HepG2 (cell line): Measurements from ENCODE around the gene SFRP4. TPM values are rescaled to one million over a fixed set of nuclear protein-coding genes. Genes with fewer than 3 reads are reported as not detected.

ENCODE experiments used
- BCL3 ChIP-seq: sonication (generic); formaldehyde crosslinking; IDR thresholded peaks from 2 replicates; pipeline ENCODE4 v1.5.1; 2020; ENCODE audit warnings: mild to moderate bottlenecking, missing genetic modification reagents, moderate library complexity
- HDAC6 ChIP-seq: fragments of 200-600 bp; sonication (generic); IDR thresholded peaks from 2 replicates; pipeline ENCODE4 v1.7.0; 2017; ENCODE audit warnings: mild to moderate bottlenecking, antibody characterized with exemption, low read length, low read depth
- HES4 ChIP-seq: sonication (generic); formaldehyde crosslinking; IDR thresholded peaks from 2 replicates; pipeline ENCODE4 v1.9.0; 2021; ENCODE audit warnings: mild to moderate bottlenecking, missing genetic modification reagents, borderline replicate concordance
- KAT7 ChIP-seq: IDR thresholded peaks from 2 replicates; pipeline ENCODE4 v1.6.1; 2018; ENCODE audit warnings: borderline replicate concordance, missing compliant biosample characterization
- MYC ChIP-seq: sonication (generic); formaldehyde crosslinking; IDR thresholded peaks from 2 replicates; pipeline ENCODE4 v1.9.0; 2021; ENCODE audit warnings: missing genetic modification reagents, borderline replicate concordance
- RARG ChIP-seq: sonication (generic); formaldehyde crosslinking; IDR thresholded peaks from 2 replicates; pipeline ENCODE4 v1.4.0; 2020; ENCODE audit warnings: low read depth, mild to moderate bottlenecking, missing genetic modification reagents
- TBX2 ChIP-seq: sonication (generic); formaldehyde crosslinking; IDR thresholded peaks from 2 replicates; pipeline ENCODE4 v1.5.0; 2020; ENCODE audit warnings: missing genetic modification reagents, mild to moderate bottlenecking, borderline replicate concordance
- THRA ChIP-seq: sonication (generic); formaldehyde crosslinking; IDR thresholded peaks from 2 replicates; pipeline ENCODE4 v1.4.0; 2020; ENCODE audit warnings: missing genetic modification reagents, borderline replicate concordance
- YEATS4 ChIP-seq: sonication (generic); formaldehyde crosslinking; IDR thresholded peaks from 2 replicates; pipeline ENCODE4 v1.4.0; 2020; ENCODE audit warnings: missing genetic modification reagents, borderline replicate concordance
- ZFY ChIP-seq: sonication (generic); formaldehyde crosslinking; IDR thresholded peaks from 2 replicates; pipeline ENCODE4 v1.4.0; 2020; ENCODE audit warnings: missing genetic modification reagents
- ZNF124 ChIP-seq: sonication (generic); formaldehyde crosslinking; IDR thresholded peaks from 2 replicates; pipeline ENCODE4 v1.4.0; 2020; ENCODE audit warnings: missing genetic modification reagents
- ZNF138 ChIP-seq: sonication (generic); formaldehyde crosslinking; IDR thresholded peaks from 2 replicates; pipeline ENCODE4 v1.5.0; 2020; ENCODE audit warnings: mild to moderate bottlenecking, low read depth, missing genetic modification reagents
- ZNF264 ChIP-seq: sonication (generic); formaldehyde crosslinking; IDR thresholded peaks from 2 replicates; pipeline ENCODE4 v1.4.0; 2020; ENCODE audit warnings: missing genetic modification reagents
- ZNF354B ChIP-seq: sonication (generic); formaldehyde crosslinking; IDR thresholded peaks from 2 replicates; pipeline ENCODE4 v1.8.0; 2022; ENCODE audit warnings: mild to moderate bottlenecking, missing genetic modification reagents
- ZNF407 ChIP-seq: sonication (generic); formaldehyde crosslinking; IDR thresholded peaks from one replicate; pipeline ENCODE4 v1.5.1; 2020; ENCODE audit warnings: mild to moderate bottlenecking, missing genetic modification reagents; ENCODE audit errors: not compliant biosample characterization
- ZNF510 ChIP-seq: sonication (generic); formaldehyde crosslinking; IDR thresholded peaks from 2 replicates; pipeline ENCODE4 v1.4.0; 2020; ENCODE audit warnings: low read depth, mild to moderate bottlenecking, missing genetic modification reagents
- ZNF550 ChIP-seq: sonication (generic); formaldehyde crosslinking; IDR thresholded peaks from 2 replicates; pipeline ENCODE4 v1.4.0; 2020; ENCODE audit warnings: mild to moderate bottlenecking, missing genetic modification reagents, borderline replicate concordance
- ZNF607 ChIP-seq: sonication (generic); formaldehyde crosslinking; IDR thresholded peaks from 2 replicates; pipeline ENCODE4 v1.5.1; 2020; ENCODE audit warnings: missing genetic modification reagents, mild to moderate bottlenecking, borderline replicate concordance
- ZNF660 ChIP-seq: sonication (generic); formaldehyde crosslinking; IDR thresholded peaks from 2 replicates; pipeline ENCODE4 v1.5.1; 2020; ENCODE audit warnings: mild to moderate bottlenecking, low read depth, missing genetic modification reagents, borderline replicate concordance
- polyA plus RNA-seq, 8 experiments: library from polyadenylated mRNA; depleted of rRNA in 3 of 8; stranded (reverse) in 7 of 8; unstranded in 1 of 8; fragments of >200 nt; fragmentation: Illumina TruSeq in 4 of 8; extraction: Trizol in 4 of 8; gene quantifications; 2 replicates each; pipeline versions ENCODE4 v1.2.1 to v1.2.3, GENCODE V29; 2011 to 2016; ENCODE audit warnings: low read depth in 4 of 8, missing spikeins in 1 of 8, mixed read lengths in 1 of 8; ENCODE audit not compliant: insufficient read depth in 1 of 8
- total RNA-seq, 5 experiments: library from RNA; depleted of rRNA; stranded (reverse); fragments of >200 nt; fragmentation: Illumina TruSeq; extraction: Trizol; gene quantifications; 2 replicates each; pipeline ENCODE4 v1.2.3, GENCODE V29; 2016; ENCODE audit warnings: low read depth in 1 of 5

The SFRP4 gene
- total and polyA plus RNA-seq, 2 of the 13 experiments (the other 11 are each of a cell fraction or from before 2014, with no cell fraction given): 0.96 to 1.8 TPM

- no peak for TF ChIP-seq ZNF407 (CRISPR knock-in tag)
- TF ChIP-seq ZNF660: no peak
- no peak for TF ChIP-seq RARG (CRISPR knock-in tag)
- TF ChIP-seq ZNF607 (CRISPR knock-in tag): no peak
- peak; percentile 76; the same call in 1 of the 2 replicates for TF ChIP-seq MYC
- TF ChIP-seq THRA (CRISPR knock-in tag): peak; percentile 98
- no peak for TF ChIP-seq ZNF550 (CRISPR knock-in tag)
- TF ChIP-seq ZNF264 (CRISPR knock-in tag): peak; percentile 94; the same call in 1 of the 2 replicates
- peak; percentile 88 for TF ChIP-seq BCL3 (CRISPR knock-in tag)
- TF ChIP-seq TBX2 (CRISPR knock-in tag): peak; percentile 100
- TF ChIP-seq HDAC6: no peak
- TF ChIP-seq YEATS4: peak; percentile 78
- TF ChIP-seq ZNF124 (CRISPR knock-in tag): peak; percentile 83; the same call in 1 of the 2 replicates
- TF ChIP-seq ZNF510 (CRISPR knock-in tag): 0 out of 2 replicates have a peak, but pooled peaks have one; percentile 43
- peak; percentile 95 for TF ChIP-seq ZFY (CRISPR knock-in tag)
- TF ChIP-seq HES4: no peak
- TF ChIP-seq ZNF354B (CRISPR knock-in tag): 0 out of 2 replicates have a peak, but pooled peaks have one; percentile 23
- TF ChIP-seq KAT7 (CRISPR knock-in tag): peak; percentile 95
- TF ChIP-seq ZNF138: no peak
Observed at GRCh38 chr7:37942934-37943610, 26.5 kb upstream of the SFRP4 start (continued).
